A673 (cell line): ENCODE results near the gene PARP8. TPM values are rescaled to one million over a fixed set of nuclear protein-coding genes. Genes with fewer than 3 reads are reported as not detected.

Source experiments
- BruUV-seq: library from RNA; stranded (reverse); fragments of 400-500 nt; replicated peaks from 2 replicates; lab custom pipeline; 2021; lab: Mats Ljungman, UMichigan
- CTCF ChIA-PET: fragments of 300-600 bp; sonication (Branson Sonifier 250); formaldehyde crosslinking; loops from one replicate; lab custom pipeline; 2022; ENCODE audit warnings: antibody characterized with exemption; lab: Charles Lee
- POLR2A ChIA-PET: fragments of 300-600 bp; sonication (Branson Sonifier 250); formaldehyde crosslinking; loops from one replicate; lab custom pipeline; 2022; ENCODE audit warnings: antibody characterized with exemption; ENCODE audit not compliant: low non-redundant PET; lab: Charles Lee
- DNase-seq: peaks from one replicate; pipeline ENCODE4 v3.0.0-alpha.2; 2015; ENCODE audit warnings: low spot score
- H3K27ac ChIP-seq: fragments of 200-600 bp; sonication (generic); 2 replicates; pipeline ENCODE4 v1.5.1; 2016; ENCODE audit warnings: mixed run types, low read depth, mild to moderate bottlenecking, mixed read lengths, antibody characterized with exemption, low read length; ENCODE audit not compliant: poor library complexity, severe bottlenecking
- H3K27me3 ChIP-seq: fragments of 200-600 bp; sonication (generic); replicated peaks from 2 replicates; pipeline ENCODE4 v1.6.1; 2017; ENCODE audit warnings: mixed run types, low read depth, mild to moderate bottlenecking, mixed read lengths, antibody characterized with exemption, low read length; ENCODE audit not compliant: insufficient read depth, poor library complexity
- H3K36me3 ChIP-seq: fragments of 200-600 bp; sonication (generic); 2 replicates; pipeline ENCODE4 v1.6.1; 2016; ENCODE audit warnings: mixed run types, mild to moderate bottlenecking, mixed read lengths, antibody characterized with exemption, low read length; ENCODE audit not compliant: insufficient read depth, poor library complexity, severe bottlenecking
- H3K4me1 ChIP-seq: fragments of 200-600 bp; sonication (generic); 2 replicates; pipeline ENCODE4 v1.6.1; 2017; ENCODE audit warnings: mixed run types, mild to moderate bottlenecking, mixed read lengths, antibody characterized with exemption, low read length; ENCODE audit not compliant: insufficient read depth, poor library complexity, severe bottlenecking
- H3K4me3 ChIP-seq: fragments of 200-600 bp; sonication (generic); 2 replicates; pipeline ENCODE4 v1.5.1; 2016; ENCODE audit warnings: low read depth, mixed run types, mild to moderate bottlenecking, mixed read lengths, low read length; ENCODE audit not compliant: poor library complexity, severe bottlenecking
- H3K9me3 ChIP-seq: fragments of 200-600 bp; sonication (generic); 2 replicates; pipeline ENCODE4 v1.6.1; 2016; ENCODE audit warnings: mixed run types, low read depth, mild to moderate bottlenecking, mixed read lengths, antibody characterized with exemption, low read length; ENCODE audit not compliant: poor library complexity, severe bottlenecking
- CTCF ChIP-seq: fragments of 300-800, 200-600 bp; sonication (generic); conservative IDR thresholded peaks from 2 replicates; pipeline ENCODE4 v1.5.1; 2017; ENCODE audit warnings: low read depth, mild to moderate bottlenecking, antibody characterized with exemption, low read length, moderate library complexity, mixed read lengths
- EZH2 ChIP-seq: fragments of 200-600 bp; sonication (generic); IDR thresholded peaks from 2 replicates; pipeline ENCODE4 v1.6.1; 2017; ENCODE audit warnings: borderline replicate concordance, low read depth, mild to moderate bottlenecking, mixed read lengths, antibody characterized with exemption, low read length; ENCODE audit not compliant: poor library complexity, severe bottlenecking
- intact Hi-C: fragments of 100-400 bp; cut with micrococcal nuclease; formaldehyde crosslinking; loops from one replicate; pipeline ENCODE4 v1.10.0; 2022; ENCODE audit not compliant: unreplicated experiment
- total RNA-seq: library from RNA; stranded (reverse); gene quantifications from 2 replicates; pipeline ENCODE4 v1.2.3, GENCODE V29; 2021

Gene PARP8
- total RNA-seq, 1 experiment from 2014 or later, result 18.0 TPM

- ChIA-PET CTCF (no interaction called here), POLR2A (no interaction called here)
- H3K9me3 ChIP-seq, result no peaks in the 10 kb centered on the region
- H3K4me1 ChIP-seq, result peaks cover under 1% of the 10 kb centered on the region
- H3K36me3 ChIP-seq, result no peaks in the 10 kb centered on the region
- no peak overlapping the region for H3K4me3 ChIP-seq
- no peak overlapping the region for H3K27ac ChIP-seq
- no peak for DNase-seq
- no peaks in the 10 kb centered on the region for H3K27me3 ChIP-seq
- intact Hi-C loops, result no loop called here
- BruUV-seq, result no TSS peak
- TF ChIP-seq CTCF (no peak), EZH2 (no peak)
Measured at GRCh38 chr5:50766042-50766441, 99.6 kb downstream of the PARP8 start.

GRCh38 chr5:50766462-50766861 is 100.0 kb downstream of the PARP8 start:
- POLR2A ChIA-PET, result no interaction called here
- H3K27ac ChIP-seq, result no peak overlapping the region
- no peak for DNase-seq
- BruUV-seq, result no TSS peak
- H3K4me1 ChIP-seq, result no peaks in the 10 kb centered on the region
- CTCF ChIA-PET, result no interaction called here
- no peaks in the 10 kb centered on the region for H3K27me3 ChIP-seq
- no peak overlapping the region for H3K4me3 ChIP-seq
- no peak for TF ChIP-seq EZH2
- TF ChIP-seq CTCF, result no peak
- no peaks in the 10 kb centered on the region for H3K9me3 ChIP-seq
- no peaks in the 10 kb centered on the region for H3K36me3 ChIP-seq
- intact Hi-C loops, result no loop called here

- Histone ChIP-seq H3K4me1 (no peaks in the 10 kb centered on the region), H3K4me3 (no peak overlapping the region), H3K9me3 (no peaks in the 10 kb centered on the region), H3K27me3 (no peaks in the 10 kb centered on the region), H3K27ac (no peak overlapping the region), H3K36me3 (no peaks in the 10 kb centered on the region)
- ChIA-PET CTCF (no interaction called here), POLR2A (no interaction called here)
- intact Hi-C loops, result no loop called here
- DNase-seq, result no peak
- TF ChIP-seq CTCF, result no peak
- no peak for TF ChIP-seq EZH2
- no TSS peak for BruUV-seq
Measured at GRCh38 chr5:50766967-50767366, 100.5 kb downstream of the PARP8 start.
